ENCODE results near the gene LRRC17.
"Not testable (repeated sequence)": the region's sequence is repeated elsewhere in the genome, so short reads cannot be mapped to it uniquely, and the experiment has no call there.

Gene LRRC17

DNA sequence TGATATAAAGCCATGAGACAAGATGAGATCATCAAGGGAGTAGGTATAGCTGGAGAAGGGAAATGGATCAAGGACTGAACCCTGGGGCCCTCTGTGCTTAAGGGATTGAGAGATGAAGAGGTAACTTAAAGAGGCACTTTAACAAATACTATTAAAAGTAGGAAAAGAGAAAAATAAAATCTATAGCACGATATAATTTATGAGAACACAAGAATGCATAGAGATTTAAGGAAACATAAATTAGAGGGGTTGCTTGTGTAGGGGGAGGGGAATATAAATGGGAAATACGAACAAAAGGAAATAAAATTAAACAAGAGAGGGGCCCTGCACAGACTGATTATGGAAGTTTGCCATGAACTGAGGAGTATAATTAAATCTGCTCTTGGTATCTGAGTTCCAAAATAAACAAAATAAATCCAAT lies 15.6 kb upstream of the LRRC17 start:
- DNase-seq (ENCODE audit: low read depth in 2 of 2), result no peak

DNA sequence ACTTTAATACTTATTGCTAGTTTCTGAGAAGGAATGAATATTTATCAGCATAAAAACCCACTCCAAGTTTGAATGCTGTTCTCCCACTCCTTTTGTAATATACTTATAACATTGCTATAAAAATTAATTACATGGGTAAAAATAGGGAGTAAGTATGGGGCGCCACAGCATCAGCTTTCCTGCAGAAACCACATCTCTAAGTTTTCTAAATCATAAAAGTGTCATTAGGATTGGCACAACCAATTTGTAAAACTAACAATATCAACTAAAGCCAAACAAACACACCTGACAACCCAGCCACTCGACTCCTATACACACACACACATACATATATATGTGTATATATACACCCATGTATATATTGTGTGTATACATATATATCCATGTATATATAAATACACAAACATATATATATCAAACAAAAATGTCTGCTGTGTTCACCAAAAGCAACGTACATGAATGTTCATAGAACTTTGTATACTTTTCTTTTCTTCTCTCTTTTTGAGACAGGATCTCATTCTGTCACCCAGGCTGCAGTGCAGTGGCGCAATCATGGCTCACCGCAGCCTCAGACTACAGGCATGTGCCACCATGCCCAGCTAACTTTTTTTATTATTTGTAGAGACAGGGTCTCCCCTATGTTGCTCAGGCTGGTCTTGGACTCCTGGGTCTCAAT lies 14.8 kb upstream of the LRRC17 start:
- DNase-seq (ENCODE audit: low read depth in 2 of 2), result no peak

DNA sequence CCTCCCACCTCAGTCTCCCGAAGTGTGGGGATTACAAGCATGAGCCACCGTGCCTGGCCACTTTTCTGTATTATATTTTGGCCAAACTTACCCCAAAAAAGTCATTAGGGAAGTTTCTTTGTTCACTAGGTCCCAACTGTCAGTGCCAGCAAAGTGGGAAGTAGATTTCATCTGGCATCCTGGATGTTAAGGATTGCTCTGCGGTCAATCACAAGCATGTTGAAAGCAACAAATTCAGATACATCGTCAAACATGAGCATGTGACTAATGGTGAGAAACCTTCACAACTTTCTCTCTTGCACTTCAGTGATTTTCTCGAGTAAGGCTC lies 14.3 kb upstream of the LRRC17 start:
- no peak for DNase-seq (ENCODE audit: low read depth in 2 of 2)

DNA sequence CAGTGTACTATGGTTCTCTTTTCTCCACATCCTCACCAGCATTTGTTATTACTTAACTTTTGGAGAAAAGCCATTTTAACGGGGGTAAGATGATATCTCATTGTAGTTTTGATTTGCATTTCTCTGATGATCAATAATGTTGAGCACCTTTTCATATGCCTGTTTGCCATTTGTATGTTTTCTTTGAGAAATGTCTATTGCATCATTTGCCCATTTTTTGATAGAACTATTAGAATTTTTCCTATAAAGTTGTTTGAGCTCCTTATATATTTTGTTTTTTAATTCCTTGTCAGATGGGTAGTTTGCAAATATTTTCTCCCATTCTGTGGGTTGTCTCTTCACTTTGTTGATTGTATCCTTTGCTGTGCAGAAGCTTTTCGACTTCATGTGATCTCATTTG lies 10.7 kb upstream of the LRRC17 start:
- not testable (repeated sequence) for DNase-seq (ENCODE audit: low read depth in 2 of 2)

DNA sequence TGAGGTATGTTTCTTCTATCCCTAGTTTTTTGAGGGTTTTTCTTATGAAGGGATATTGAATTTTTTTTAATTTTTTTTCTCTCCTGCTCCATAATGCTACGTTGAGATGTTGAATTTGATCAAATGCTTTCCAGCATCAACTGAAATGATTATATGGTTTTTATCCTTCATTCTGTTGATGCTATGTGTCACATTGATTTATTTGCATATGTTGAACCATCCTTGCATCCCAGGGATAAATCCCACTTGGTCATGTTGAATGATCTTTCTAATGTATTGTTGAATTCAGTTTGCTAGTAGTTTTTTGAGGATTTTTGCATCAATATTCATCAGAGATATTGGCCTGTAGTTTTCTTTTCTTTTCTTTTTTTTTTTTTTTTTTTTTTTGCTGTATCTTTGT lies 9.2 kb upstream of the LRRC17 start:
- not testable (repeated sequence) for DNase-seq (ENCODE audit: low read depth in 2 of 2)

GRCh38 chr7:102908676-102909075 lies 4.1 kb upstream of the LRRC17 start:
- DNase-seq (ENCODE audit: low read depth in 2 of 2), result no peak

DNA sequence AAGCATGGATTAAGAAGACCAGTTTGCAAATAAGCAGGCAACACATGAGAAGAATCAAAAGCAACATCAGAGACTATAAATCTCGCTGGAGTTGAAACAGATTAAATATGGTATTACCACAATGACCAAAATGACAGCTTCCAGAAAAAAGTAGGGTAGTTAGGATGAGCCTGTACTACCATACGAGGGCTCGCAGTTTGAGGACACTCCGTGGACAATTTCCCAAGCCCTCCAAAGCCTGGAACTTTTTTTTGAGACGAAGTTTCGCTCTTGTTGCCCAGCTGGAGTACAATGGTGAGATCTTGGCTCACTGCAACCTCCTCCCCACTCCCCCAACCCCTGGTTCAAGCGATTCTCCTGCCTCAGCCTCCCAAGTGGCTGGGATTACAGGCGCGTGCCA lies 1.0 kb downstream of the LRRC17 start:
- no peak for DNase-seq (ENCODE audit: low read depth in 2 of 2)

DNA sequence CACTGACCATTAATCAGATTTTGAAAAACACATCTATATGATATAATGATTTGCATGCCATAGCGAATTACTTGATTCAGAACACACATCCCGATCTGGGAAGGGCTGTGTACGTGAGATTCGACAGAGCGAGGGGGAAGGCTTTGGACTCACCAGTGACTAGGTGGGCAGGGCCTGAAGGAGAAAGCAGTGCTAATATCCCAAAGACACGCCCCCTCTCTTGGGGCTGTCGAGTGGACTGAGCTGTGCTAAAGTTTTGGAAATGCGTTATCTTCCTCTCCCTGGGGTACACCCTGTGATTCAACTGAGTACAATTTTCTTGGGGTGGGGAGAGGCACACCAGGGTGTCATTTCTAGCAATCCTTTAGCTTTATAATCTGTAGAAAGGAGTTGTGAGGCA lies 1.8 kb downstream of the LRRC17 start:
- DNase-seq (ENCODE audit: low read depth in 2 of 2), result no peak

GRCh38 chr7:102916426-102916825 lies 3.6 kb downstream of the LRRC17 start:
- DNase-seq (ENCODE audit: low read depth in 2 of 2), result no peak

DNA sequence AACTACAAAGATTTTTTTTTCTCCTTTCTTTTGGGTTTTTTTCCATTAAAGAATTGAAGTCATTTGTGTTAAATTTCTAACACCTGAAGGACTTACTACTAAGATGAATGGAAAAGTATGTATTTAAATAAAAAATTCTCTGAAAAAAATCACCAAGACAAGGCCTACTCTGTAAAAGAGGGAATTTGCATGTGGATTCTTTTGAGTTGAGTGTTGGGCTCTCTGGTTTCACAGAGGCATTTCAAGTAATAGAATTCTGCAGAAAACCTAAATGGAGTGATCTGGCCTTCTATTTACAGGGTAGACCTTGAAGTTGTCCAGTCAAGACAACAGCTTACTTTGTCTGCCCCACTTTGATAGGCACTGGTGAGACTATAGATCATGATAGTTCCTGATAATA lies 4.1 kb downstream of the LRRC17 start:
- no peak for DNase-seq (ENCODE audit: low read depth in 2 of 2)

- no peak for DNase-seq (ENCODE audit: low read depth in 2 of 2)
Observed at GRCh38 chr7:102917436-102918353, 4.9 kb downstream of the LRRC17 start.

GRCh38 chr7:102918845-102919244 lies 6.0 kb downstream of the LRRC17 start:
- DNase-seq (ENCODE audit: low read depth in 2 of 2), result no peak

- no peak for DNase-seq (ENCODE audit: low read depth in 2 of 2)
Observed at GRCh38 chr7:102925976-102926782, 13.4 kb downstream of the LRRC17 start.

DNA sequence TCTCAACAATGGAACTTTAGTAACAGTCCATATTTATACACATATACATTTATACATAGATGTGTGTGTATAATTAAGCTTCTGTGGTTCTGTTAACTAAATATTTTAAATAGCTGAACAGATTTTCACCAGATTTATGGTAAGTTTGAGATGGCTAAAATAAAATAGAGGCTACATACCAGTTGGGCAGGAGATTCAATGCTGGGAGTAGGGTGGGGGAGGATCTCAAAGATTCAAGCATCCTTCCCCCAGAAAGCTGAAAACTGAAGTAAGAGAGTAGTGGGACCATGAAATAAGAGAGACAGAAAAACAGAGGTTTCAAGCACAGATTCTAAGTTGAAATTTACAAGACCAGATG lies 14.0 kb downstream of the LRRC17 start:
- no peak for DNase-seq (ENCODE audit: low read depth in 2 of 2)

DNA sequence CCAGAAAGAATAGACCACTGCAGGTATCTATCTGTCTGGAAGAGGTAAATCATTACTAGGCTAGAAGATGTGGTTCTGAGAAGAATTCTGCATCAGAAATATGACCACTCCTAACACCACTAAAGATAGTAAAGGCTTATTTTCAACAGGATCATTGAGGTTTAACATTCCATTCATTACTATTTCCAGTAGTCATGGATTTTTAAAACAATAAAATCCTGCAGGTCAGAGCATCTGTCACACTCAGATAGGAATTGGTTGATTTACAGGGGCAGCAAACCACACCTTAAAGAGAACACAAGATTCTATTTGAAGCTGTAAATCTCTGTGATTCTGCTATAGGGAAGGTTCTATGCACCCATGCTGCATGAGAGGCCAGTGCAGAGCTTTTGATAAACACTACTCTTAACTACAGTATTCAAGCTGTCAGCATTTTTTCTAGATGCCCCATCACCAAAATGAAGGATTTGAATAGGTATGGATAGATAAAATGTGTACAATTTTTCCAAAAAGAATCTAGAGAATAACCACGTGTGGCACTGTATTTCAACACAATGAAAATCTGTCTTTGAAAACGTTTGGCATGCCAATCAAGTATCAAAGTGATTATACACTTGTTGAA lies 14.6 kb downstream of the LRRC17 start:
- DNase-seq (ENCODE audit: low read depth in 2 of 2), result no peak

GRCh38 chr7:102931757-102932156 lies 19.0 kb downstream of the LRRC17 start:
- no peak for DNase-seq (ENCODE audit: low read depth in 2 of 2)

DNA sequence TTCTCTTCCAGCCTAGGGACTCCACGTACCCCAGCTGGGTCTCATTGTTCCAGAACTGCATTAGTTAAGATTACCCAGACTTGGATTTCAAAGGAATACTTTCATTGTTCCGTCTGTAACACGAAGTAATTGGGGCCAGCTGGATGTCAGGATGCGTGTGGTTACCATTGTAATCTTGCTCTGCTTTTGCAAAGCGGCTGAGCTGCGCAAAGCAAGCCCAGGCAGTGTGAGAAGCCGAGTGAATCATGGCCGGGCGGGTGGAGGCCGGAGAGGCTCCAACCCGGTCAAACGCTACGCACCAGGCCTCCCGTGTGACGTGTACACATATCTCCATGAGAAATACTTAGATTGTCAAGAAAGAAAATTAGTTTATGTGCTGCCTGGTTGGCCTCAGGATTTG lies 21.0 kb downstream of the LRRC17 start:
- DNase-seq (ENCODE audit: low read depth in 2 of 2), result no peak

DNA sequence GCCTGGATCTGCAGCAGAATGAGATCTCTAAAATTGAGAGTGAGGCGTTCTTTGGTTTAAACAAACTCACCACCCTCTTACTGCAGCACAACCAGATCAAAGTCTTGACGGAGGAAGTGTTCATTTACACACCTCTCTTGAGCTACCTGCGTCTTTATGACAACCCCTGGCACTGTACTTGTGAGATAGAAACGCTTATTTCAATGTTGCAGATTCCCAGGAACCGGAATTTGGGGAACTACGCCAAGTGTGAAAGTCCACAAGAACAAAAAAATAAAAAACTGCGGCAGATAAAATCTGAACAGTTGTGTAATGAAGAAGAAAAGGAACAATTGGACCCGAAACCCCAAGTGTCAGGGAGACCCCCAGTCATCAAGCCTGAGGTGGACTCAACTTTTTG lies 21.4 kb downstream of the LRRC17 start:
- no peak for DNase-seq (ENCODE audit: low read depth in 2 of 2)

DNA sequence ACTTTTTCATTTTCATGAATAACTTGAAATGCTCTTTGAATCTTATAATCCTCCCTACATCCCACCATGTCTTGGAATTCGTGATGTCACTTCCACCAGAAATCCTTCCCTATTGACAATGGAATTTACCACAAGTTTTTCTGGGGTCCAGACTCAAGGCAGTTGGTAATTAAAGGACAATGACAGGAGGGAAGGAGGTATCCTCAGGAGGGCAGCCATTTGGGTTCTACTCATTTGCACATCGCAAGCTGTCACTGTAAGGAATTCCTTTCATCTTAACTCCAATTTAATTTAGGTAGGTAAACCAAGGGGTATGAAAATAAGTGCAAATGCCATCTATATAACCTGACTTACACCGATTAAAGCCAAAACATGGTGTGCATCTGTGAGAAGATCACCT lies 21.9 kb downstream of the LRRC17 start:
- no peak for DNase-seq (ENCODE audit: low read depth in 2 of 2)

- no peak for DNase-seq (ENCODE audit: low read depth in 2 of 2)
Observed at GRCh38 chr7:102935450-102936115, 22.8 kb downstream of the LRRC17 start.

GRCh38 chr7:102938679-102939078 lies 25.9 kb downstream of the LRRC17 start:
- DNase-seq (ENCODE audit: low read depth in 2 of 2), result no peak
